GM23248 (cell line): ENCODE results near the gene IFI16.

Experiments
- EZH2 ChIP-seq: fragments of 200-600 bp; sonication (generic); IDR thresholded peaks from 2 replicates; pipeline ENCODE4 v1.6.1; 2018; ENCODE audit warnings: antibody characterized with exemption, mild to moderate bottlenecking; ENCODE audit not compliant: insufficient read depth, poor library complexity, severe bottlenecking
- EZH2phosphoT487 ChIP-seq: fragments of 200-600 bp; sonication (generic); IDR thresholded peaks from 2 replicates; pipeline ENCODE4 v1.6.1; 2018; ENCODE audit warnings: antibody characterized with exemption, moderate library complexity, mild to moderate bottlenecking, low read depth; ENCODE audit not compliant: insufficient read depth

DNA sequence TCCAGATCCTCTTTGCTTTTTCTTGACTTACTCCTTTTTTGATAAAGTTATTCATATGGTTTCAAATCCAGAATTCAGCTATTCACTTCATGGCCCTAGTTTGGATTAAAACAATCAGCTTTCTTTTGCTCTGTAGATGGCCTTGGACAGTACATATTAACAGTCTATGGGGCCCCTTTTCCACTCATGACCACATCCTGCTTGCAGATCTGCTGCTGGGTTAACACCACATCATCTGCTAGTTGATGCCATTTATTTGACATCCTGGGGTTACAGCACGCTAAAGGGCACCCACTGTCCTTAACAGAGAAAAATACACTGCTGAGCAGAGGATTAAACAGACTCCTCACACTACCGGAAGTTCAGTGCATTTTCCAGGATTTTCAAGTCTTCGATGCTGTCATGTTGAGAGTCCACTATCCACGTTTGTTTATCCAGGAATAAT is 941 bp upstream of the IFI16 start:
- no peak for TF ChIP-seq EZH2phosphoT487
- no peak for TF ChIP-seq EZH2
